Endodermal cell (in vitro differentiated cells): ENCODE measurements around the gene STX11. TPM values are rescaled to one million over a fixed set of nuclear protein-coding genes. Genes with fewer than 3 reads are reported as not detected.

Experiments used
- DNase-seq: peaks from one replicate; pipeline ENCODE4 v3.0.0-alpha.2; 2017
- H3K27ac ChIP-seq: 2 replicates; pipeline ENCODE4 v1.5.1; 2013; ENCODE audit warnings: mild to moderate bottlenecking, low read depth, low read length, moderate library complexity
- H3K27me3 ChIP-seq: 2 replicates; pipeline ENCODE4 v1.6.1; 2013; ENCODE audit warnings: mild to moderate bottlenecking, low read length, moderate library complexity; ENCODE audit not compliant: insufficient read depth, control insufficient read depth, poor library complexity, severe bottlenecking
- H3K36me3 ChIP-seq: 2 replicates; pipeline ENCODE4 v1.7.0; 2013; ENCODE audit warnings: mild to moderate bottlenecking, low read length, moderate library complexity; ENCODE audit not compliant: control insufficient read depth, insufficient read depth
- H3K4me1 ChIP-seq: one replicate; pipeline ENCODE4 v1.7.0; 2013; ENCODE audit warnings: low read length; ENCODE audit not compliant: control insufficient read depth, insufficient read depth
- H3K4me3 ChIP-seq: 2 replicates; pipeline ENCODE4 v1.5.1; 2013; ENCODE audit warnings: mild to moderate bottlenecking, low read length, moderate library complexity
- H3K9ac ChIP-seq: 2 replicates; pipeline ENCODE4 v1.6.1; 2013; ENCODE audit warnings: mild to moderate bottlenecking, low read length, moderate library complexity; ENCODE audit not compliant: poor library complexity, severe bottlenecking; ENCODE audit errors: extremely low read depth
- H3K9me3 ChIP-seq: 2 replicates; pipeline ENCODE4 v1.6.1; 2013; ENCODE audit warnings: mild to moderate bottlenecking, low read length, moderate library complexity; ENCODE audit not compliant: control insufficient read depth
- H3K27ac Mint-ChIP-seq: 2 replicates; pipeline ENCODE4 v1.8.0; 2020; ENCODE audit warnings: mixed read lengths
- H3K27me3 Mint-ChIP-seq: 2 replicates; pipeline ENCODE4 v1.8.0; 2021; ENCODE audit warnings: mild to moderate bottlenecking, mixed read lengths; ENCODE audit not compliant: insufficient read depth
- H3K36me3 Mint-ChIP-seq: 2 replicates; pipeline ENCODE4 v1.8.0; 2020; ENCODE audit warnings: low read depth, mixed read lengths
- H3K4me1 Mint-ChIP-seq: 2 replicates; pipeline ENCODE4 v1.8.0; 2020; ENCODE audit warnings: mixed read lengths
- H3K4me3 Mint-ChIP-seq: 2 replicates; pipeline ENCODE4 v1.8.0; 2020; ENCODE audit warnings: mild to moderate bottlenecking, moderate library complexity, mixed read lengths
- H3K9me3 Mint-ChIP-seq: 2 replicates; pipeline ENCODE4 v1.8.0; 2020; ENCODE audit warnings: mild to moderate bottlenecking, mixed read lengths
- CTCF ChIP-seq: fragments of 200-600 bp; sonication (generic); conservative IDR thresholded peaks from 2 replicates; pipeline ENCODE4 v1.5.0; 2021; ENCODE audit warnings: antibody characterized with exemption, mild to moderate bottlenecking
- WGBS, 2 experiments: methylation state at CpG; one replicate each; pipeline versions ENCODE4 v1.1.5 to v1.1.7; 2013; ENCODE audit warnings: missing lambda C conversion rate in 2 of 2, mixed read lengths in 1 of 2; ENCODE audit not compliant: insufficient coverage in 1 of 2, insufficient read length in 1 of 2; 5-methylcytosine and 5-hydroxymethylcytosine counted together
- total RNA-seq, 2 donors: library from RNA; stranded (reverse); fragmentation: NEBNext Ultra II Directional in 1 of 2; extraction: Animal tissue kit (Norgen Biotek cat#: 25700) in 1 of 2; gene quantifications; 2 replicates in 1 of 2; 3 replicates in 1 of 2; pipeline ENCODE4 v1.2.1, GENCODE V29; 2021

STX11 gene
- total RNA-seq, 2 donors from 2014 or later = 0.29 TPM; not detected in 1

GRCh38 chr6:144138542-144138941, 11.8 kb upstream of the STX11 start:
- 91 to 100% methylated on average over 1 to 4 of the region's 4 CpGs for WGBS, 2 experiments
- H3K4me1 Mint-ChIP-seq = no peaks in the 10 kb centered on the region

GRCh38 chr6:144139817-144140216, 10.5 kb upstream of the STX11 start:
- Histone ChIP-seq H3K9ac (no peak overlapping the region), H3K36me3 (no peaks in the 10 kb centered on the region), H3K27ac (no peak overlapping the region), H3K9me3 (no peaks in the 10 kb centered on the region), H3K4me1 (no peaks in the 10 kb centered on the region), H3K27me3 (no peaks in the 10 kb centered on the region), H3K4me3 (no peak overlapping the region)
- Mint-ChIP-seq H3K4me1 (no peaks in the 10 kb centered on the region), H3K27me3 (no peaks in the 10 kb centered on the region), H3K27ac (no peak overlapping the region), H3K36me3 (no peaks in the 10 kb centered on the region), H3K9me3 (no peaks in the 10 kb centered on the region), H3K4me3 (no peak overlapping the region)
- no peak for TF ChIP-seq CTCF
- no peak for DNase-seq
- 94% methylated on average over 3 of the region's 3 CpGs; no CpG with 5 or more reads in 1 of the 2 experiments for WGBS, 2 experiments

More at GRCh38 chr6:144138542-144138941, 11.8 kb upstream of the STX11 start:
- H3K36me3 ChIP-seq = no peaks in the 10 kb centered on the region
- H3K9me3 ChIP-seq = no peaks in the 10 kb centered on the region
- H3K9ac ChIP-seq = no peak overlapping the region
- Mint-ChIP-seq H3K27me3 (no peaks in the 10 kb centered on the region), H3K27ac (no peak overlapping the region), H3K4me3 (no peak overlapping the region), H3K9me3 (no peaks in the 10 kb centered on the region), H3K36me3 (no peaks in the 10 kb centered on the region)
- no peaks in the 10 kb centered on the region for H3K27me3 ChIP-seq
- H3K4me3 ChIP-seq = no peak overlapping the region
- no peak for TF ChIP-seq CTCF
- H3K4me1 ChIP-seq = no peaks in the 10 kb centered on the region
- DNase-seq = no peak
- no peak overlapping the region for H3K27ac ChIP-seq

GRCh38 chr6:144140867-144141266, 9.4 kb upstream of the STX11 start:
- Histone ChIP-seq H3K4me3 (no peak overlapping the region), H3K4me1 (no peaks in the 10 kb centered on the region), H3K36me3 (no peaks in the 10 kb centered on the region), H3K9ac (no peak overlapping the region), H3K27ac (no peak overlapping the region), H3K9me3 (no peaks in the 10 kb centered on the region), H3K27me3 (no peaks in the 10 kb centered on the region)
- no peaks in the 10 kb centered on the region for H3K9me3 Mint-ChIP-seq
- 95 to 100% methylated on average over 1 to 2 of the region's 2 CpGs for WGBS, 2 experiments
- no peaks in the 10 kb centered on the region for H3K36me3 Mint-ChIP-seq
- H3K27ac Mint-ChIP-seq = no peak overlapping the region
- no peak overlapping the region for H3K4me3 Mint-ChIP-seq
- H3K4me1 Mint-ChIP-seq = no peaks in the 10 kb centered on the region
- DNase-seq = no peak
- H3K27me3 Mint-ChIP-seq = peaks cover 3% of the 10 kb centered on the region
- no peak for TF ChIP-seq CTCF
